GM18517 (cell line): ENCODE measurements around the gene CCR9.

Experiments
- ATAC-seq: cut with Tn5 transposase; IDR thresholded peaks from one replicate; pipeline ENCODE4 v1.9.1; 2021; ENCODE audit warnings: mild to moderate bottlenecking, moderate library complexity; ENCODE audit not compliant: unreplicated experiment

Gene CCR9

GRCh38 chr3:45936261-45936660 lies 49.9 kb downstream of the CCR9 start:
- no peak for ATAC-seq

- ATAC-seq: no peak
These were observed 51.1 kb downstream of the CCR9 start for GRCh38 chr3:45937206-45938042.

- ATAC-seq: no peak
These were observed 51.7 kb downstream of the CCR9 start for GRCh38 chr3:45938043-45938435.

DNA sequence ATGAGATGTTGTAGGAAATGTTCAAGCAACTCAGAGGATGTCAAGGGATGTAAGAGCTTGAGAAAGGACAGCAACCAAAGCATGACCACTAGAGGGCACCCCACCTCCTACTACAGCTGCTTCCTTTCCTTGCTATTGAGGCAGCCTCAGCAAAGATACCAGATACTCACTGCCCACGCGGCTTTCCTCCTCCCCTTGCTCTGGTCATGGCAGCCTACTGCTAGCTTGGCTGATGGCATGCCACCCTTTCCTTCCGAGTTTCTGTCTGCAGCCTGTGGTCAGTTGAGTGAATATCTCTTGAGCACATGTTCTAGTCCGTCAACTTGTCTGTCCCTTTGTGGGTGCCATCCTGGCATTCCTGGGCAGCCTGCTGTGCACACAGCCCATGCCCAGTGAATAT lies 52.5 kb downstream of the CCR9 start:
- ATAC-seq: peak; percentile 57

DNA sequence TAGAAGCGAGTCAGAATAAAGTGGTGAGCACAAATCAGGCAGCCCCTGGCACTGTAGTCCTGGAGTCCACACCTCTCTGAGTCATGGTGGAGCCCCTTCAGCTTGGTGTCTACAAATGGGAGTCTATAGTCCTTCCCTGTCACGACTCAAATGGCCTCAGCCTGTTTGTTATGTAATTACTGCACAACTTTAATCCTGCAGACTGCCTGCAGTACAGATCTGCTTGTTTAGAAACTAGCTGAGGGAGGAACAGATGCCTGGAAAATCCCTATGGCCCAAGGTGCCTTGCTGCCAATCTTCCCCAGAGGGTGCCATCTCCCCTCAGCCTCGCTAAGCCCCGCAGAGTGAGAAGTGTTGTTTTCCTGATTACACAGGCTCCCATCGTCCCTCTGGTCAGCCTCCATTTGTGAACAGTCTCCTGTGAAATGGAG lies 53.0 kb downstream of the CCR9 start:
- no peak for ATAC-seq

- ATAC-seq: no peak
These were observed 53.8 kb downstream of the CCR9 start for GRCh38 chr3:45940004-45940780.

DNA sequence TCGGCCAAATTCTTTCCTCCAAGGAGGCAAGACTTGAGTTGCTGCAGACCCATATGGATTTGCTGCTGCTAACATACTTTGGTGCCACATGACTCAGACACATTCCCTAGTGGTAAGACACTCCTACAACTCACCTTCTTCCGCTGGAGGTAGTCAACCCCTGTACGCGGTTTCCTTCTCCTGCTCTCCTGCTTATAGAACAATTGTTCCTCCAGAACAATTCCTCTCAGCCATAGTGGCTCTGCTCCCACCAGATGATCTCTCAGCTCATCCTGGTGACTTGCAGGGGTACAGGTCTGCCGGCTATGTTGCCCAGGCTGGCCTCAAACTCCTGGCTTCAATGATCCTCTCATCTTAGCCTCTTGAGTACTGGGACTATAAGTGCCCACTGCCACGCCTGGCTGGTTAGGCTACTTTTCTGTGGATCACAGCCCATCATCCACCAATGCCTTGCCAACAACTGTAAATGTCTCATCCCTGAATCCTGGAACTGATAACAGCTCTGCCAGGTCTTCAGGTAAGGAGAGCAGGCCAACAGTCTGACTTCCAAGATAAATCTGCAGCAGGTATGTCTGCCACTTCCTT lies 54.5 kb downstream of the CCR9 start:
- ATAC-seq: no peak

DNA sequence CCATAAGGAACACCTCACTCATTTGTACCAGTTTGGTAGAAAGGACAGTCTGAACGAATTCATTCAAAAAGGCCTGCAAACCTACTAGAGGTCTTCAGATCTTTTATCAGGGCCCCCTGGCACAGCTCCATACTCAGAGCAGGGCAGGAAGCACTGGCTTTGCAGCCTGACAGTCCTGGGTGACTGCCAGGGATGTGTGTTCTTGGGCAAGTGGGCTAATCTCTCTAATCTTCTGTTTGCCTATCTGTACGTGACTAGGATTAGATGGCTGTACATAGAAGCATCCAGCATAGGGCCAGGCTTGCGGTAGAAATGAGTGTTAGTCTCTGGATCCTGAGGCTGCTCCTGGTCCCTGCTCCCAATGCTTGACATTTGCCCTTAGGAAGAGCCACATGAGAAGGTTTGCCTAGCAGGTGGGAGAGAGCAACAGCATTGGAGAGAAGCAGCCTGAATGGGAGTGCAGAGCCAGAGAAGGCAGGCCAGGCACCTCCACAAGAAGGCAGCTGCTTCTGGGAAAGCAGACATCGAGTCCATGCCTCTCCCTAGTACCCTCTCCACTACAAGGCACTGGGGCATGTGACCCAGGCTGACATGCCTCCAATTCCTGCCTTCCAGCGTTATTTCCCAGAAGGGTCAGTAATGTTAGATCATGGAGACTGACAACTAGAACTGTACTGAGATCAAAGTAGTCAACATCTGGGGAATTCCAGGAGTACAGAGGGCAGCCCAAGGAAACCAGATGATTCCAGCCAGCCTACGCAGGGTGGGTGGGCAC lies 55.9 kb downstream of the CCR9 start:
- ATAC-seq: no peak

DNA sequence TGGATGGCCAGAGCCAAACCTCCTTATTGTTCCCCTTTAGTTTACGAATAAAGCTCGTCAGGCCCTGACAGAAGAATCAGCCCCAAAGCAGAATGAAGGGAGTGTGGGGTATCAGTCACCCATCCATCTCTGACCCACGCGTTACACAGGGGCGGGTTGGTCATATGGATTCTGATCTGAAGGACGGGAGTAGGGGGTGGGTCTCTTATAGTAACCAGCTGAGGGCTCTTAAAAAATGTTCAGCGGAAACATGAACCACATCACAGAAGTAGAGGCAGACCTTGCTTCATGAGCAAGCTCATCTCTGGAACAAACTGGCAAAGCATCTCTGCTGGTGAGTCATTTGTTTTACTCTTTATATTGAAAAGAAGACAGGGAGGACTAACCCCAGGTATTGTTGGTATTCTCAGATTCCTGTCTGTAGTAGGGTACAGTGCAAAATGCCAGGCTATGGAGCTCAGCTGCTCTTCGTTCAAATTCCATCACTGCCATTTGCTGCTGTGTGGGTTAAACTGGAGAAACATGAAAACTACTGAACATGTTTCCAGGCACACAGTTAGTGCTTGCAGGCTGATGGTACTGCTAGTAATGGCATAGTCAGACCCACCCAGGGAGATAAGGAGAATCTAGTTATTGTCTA lies 57.0 kb downstream of the CCR9 start, which contains the start of gene CXCR6:
Gene CXCR6, plus strand, starts transcription at position 258 of the 640 bp plus-strand sequence. CDS start 3,018 bp downstream, outside the sequence.
- ATAC-seq: no peak

- ATAC-seq: no peak
These were observed 58.7 kb downstream of the CCR9 start for GRCh38 chr3:45944830-45945620.

DNA sequence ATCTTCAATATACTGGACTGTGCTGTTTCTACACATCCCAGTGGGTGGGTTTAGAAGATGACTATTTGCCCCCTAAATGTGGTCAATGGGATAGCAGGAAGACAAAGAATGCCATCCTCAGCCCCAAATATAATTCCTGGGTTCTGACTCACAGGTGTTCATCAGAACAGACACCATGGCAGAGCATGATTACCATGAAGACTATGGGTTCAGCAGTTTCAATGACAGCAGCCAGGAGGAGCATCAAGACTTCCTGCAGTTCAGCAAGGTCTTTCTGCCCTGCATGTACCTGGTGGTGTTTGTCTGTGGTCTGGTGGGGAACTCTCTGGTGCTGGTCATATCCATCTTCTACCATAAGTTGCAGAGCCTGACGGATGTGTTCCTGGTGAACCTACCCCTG lies 60.0 kb downstream of the CCR9 start:
- ATAC-seq: no peak

DNA sequence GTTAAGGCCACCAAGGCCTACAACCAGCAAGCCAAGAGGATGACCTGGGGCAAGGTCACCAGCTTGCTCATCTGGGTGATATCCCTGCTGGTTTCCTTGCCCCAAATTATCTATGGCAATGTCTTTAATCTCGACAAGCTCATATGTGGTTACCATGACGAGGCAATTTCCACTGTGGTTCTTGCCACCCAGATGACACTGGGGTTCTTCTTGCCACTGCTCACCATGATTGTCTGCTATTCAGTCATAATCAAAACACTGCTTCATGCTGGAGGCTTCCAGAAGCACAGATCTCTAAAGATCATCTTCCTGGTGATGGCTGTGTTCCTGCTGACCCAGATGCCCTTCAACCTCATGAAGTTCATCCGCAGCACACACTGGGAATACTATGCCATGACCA lies 60.5 kb downstream of the CCR9 start:
- ATAC-seq: no peak

- ATAC-seq: no peak
These were observed 61.0 kb downstream of the CCR9 start for GRCh38 chr3:45947361-45947760.

DNA sequence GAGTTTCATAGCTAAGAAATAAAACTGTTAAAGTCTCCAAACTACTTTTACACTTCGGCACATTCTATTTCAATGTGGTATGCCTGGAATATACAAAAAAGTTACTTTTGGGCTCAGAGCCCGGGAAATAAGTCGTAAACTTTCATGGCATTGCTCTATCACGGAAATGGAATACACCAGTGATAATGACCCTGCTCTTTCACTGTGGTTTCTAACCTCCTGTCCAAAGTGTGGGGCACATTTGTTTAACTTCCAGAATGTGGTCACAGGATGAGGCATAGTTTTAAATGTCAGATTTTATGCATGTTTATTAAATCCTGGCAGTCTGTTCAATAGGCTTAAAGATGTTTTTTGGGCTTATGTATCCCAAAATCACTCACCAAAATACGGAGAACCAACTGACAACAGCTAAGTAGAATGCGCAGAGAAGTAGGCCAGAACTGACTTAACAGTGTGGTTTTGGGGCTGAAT lies 62.0 kb downstream of the CCR9 start:
- no peak for ATAC-seq

- ATAC-seq: no peak
These were observed 62.5 kb downstream of the CCR9 start for GRCh38 chr3:45948881-45949280.

GRCh38 chr3:45949432-45949831 lies 63.1 kb downstream of the CCR9 start:
- no peak for ATAC-seq

DNA sequence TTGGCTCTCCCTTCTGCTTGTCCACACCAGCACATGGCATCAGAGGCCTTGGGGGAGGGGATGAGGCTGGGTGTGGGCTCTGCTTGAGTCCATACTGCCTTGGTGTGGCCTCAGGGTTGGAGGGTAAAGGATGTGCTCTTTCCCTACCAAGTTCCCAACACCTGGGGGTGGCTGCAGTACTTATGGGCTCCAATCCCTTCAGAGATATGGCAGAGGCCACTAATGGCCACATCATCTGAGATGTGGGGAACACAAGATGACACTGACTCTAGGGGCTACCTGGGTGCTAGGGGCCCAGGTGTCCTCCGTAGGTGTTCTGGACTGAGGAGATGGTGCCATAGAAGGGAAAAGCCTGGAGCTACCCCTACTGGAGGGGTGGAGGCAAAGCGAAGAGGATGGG lies 63.8 kb downstream of the CCR9 start:
- no peak for ATAC-seq

DNA sequence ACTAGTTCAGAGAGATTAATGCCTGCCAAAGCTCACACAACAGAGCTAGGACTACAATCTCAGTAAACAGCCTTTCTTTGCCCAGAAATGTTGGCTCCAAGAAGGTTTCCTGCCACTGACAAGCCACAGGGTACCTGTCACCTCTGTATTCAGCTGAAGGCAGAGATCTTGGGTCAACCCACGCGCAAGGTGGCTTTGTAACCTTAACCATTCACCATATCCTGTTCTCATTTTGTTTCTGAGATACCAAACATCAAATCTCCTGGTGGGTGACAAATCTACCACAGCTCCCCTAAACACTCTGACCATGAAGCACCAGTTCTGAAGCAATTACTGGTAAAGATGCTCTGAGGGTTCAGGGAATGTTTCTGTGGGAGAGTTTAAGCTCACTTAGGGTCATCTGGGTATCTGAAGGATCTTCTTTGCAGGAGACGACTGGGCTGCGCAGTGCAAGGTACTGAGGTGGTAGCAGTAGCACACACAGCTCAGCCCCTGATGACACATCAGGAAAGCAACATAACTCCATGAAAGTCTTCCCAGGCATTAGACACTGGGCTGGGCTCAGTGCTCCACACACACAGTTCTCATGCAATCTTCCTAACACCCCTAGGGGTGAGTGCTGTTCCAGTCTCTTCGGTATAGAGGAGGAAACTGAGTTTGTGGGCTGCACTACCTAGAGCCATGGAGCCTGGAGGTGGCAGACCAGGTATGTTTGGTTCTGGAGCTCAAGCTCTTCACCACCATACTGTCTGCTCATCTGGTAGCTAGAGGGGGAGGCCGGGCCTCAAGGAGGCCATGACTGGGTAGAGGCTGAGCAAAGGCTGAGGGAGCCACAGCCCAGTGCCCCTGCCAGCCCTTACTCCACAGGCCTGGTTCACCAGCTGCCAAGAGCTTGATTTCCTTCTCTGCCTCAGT lies 64.6 kb downstream of the CCR9 start:
- no peak for ATAC-seq
